CD4-positive, alpha-beta T cell treated with Interleukin-17A for 1 hour (primary cell): Measurements from ENCODE around the gene CCN2.
"Not testable (repeated sequence)": the region's sequence is repeated elsewhere in the genome, so short reads cannot be mapped to it uniquely, and the experiment has no call there.

Source experiments
- DNase-seq: peaks from one replicate; pipeline ENCODE4 v3.0.0-alpha.2; 2020

Gene CCN2

GRCh38 chr6:131937703-131938631 lies 13.2 kb downstream of the CCN2 start:
- no peak for DNase-seq

- no peak for DNase-seq
Measured at GRCh38 chr6:131937226-131937625, 13.9 kb downstream of the CCN2 start.

GRCh38 chr6:131936156-131936555 lies 15.0 kb downstream of the CCN2 start:
- no peak for DNase-seq

GRCh38 chr6:131931063-131931750 lies 20.0 kb downstream of the CCN2 start:
- no peak for DNase-seq

- DNase-seq, result no peak
Measured at GRCh38 chr6:131929976-131930375, 21.2 kb downstream of the CCN2 start.

GRCh38 chr6:131929264-131929663 lies 21.9 kb downstream of the CCN2 start:
- DNase-seq, result no peak

GRCh38 chr6:131924881-131925474 lies 26.2 kb downstream of the CCN2 start:
- no peak for DNase-seq

- DNase-seq, result peak; percentile 27
Measured at GRCh38 chr6:131923356-131923755, 27.8 kb downstream of the CCN2 start.

- DNase-seq, result no peak
Measured at GRCh38 chr6:131920656-131921055, 30.5 kb downstream of the CCN2 start.

GRCh38 chr6:131918650-131919355 lies 32.4 kb downstream of the CCN2 start:
- DNase-seq, result no peak

GRCh38 chr6:131917763-131918649 lies 33.2 kb downstream of the CCN2 start:
- DNase-seq, result no peak

- DNase-seq, result no peak
Measured at GRCh38 chr6:131917318-131917717, 33.9 kb downstream of the CCN2 start.

GRCh38 chr6:131916847-131917246 lies 34.3 kb downstream of the CCN2 start:
- DNase-seq, result no peak

GRCh38 chr6:131916091-131916796 lies 34.9 kb downstream of the CCN2 start:
- not testable (repeated sequence) for DNase-seq

- peak; percentile 46 for DNase-seq
Measured at GRCh38 chr6:131914967-131915751, 36.0 kb downstream of the CCN2 start.

- no peak for DNase-seq
Measured at GRCh38 chr6:131914234-131914633, 36.9 kb downstream of the CCN2 start.

- DNase-seq, result no peak
Measured at GRCh38 chr6:131911951-131912350, 39.2 kb downstream of the CCN2 start.

- DNase-seq, result no peak
Measured at GRCh38 chr6:131910956-131911355, 40.2 kb downstream of the CCN2 start.

GRCh38 chr6:131910219-131910589 lies 41.0 kb downstream of the CCN2 start:
- no peak for DNase-seq

- DNase-seq, result peak; percentile 77
Measured at GRCh38 chr6:131909408-131910218, 41.6 kb downstream of the CCN2 start.
